Fibroblast of skin of left biceps (primary cell): Measurements from ENCODE around the gene TMEFF2.
A peak's percentile ranks its signal among the peaks of the same experiment; 100 is the strongest.
"Not testable (repeated sequence)": the region's sequence is repeated elsewhere in the genome, so short reads cannot be mapped to it uniquely, and the experiment has no call there.

Experiments used
- DNase-seq, 2 experiments: peaks; one replicate each; pipeline ENCODE4 v3.0.0-alpha.2; 2013; ENCODE audit warnings: low read depth in 2 of 2

TMEFF2 gene

GRCh38 chr2:192184349-192184748 lies 10.4 kb downstream of the TMEFF2 start:
- no peak for DNase-seq

GRCh38 chr2:192183296-192183695 lies 11.4 kb downstream of the TMEFF2 start:
- no peak for DNase-seq

GRCh38 chr2:192166946-192167345 lies 27.8 kb downstream of the TMEFF2 start:
- DNase-seq, result no peak

GRCh38 chr2:192165842-192166241 lies 28.9 kb downstream of the TMEFF2 start:
- no peak for DNase-seq

GRCh38 chr2:192162392-192163042 lies 32.2 kb downstream of the TMEFF2 start:
- DNase-seq, result peak; percentile 44 to 45

GRCh38 chr2:192161656-192162290 lies 33.0 kb downstream of the TMEFF2 start:
- no peak for DNase-seq

- DNase-seq, result no peak
These were observed 35.0 kb downstream of the TMEFF2 start for GRCh38 chr2:192159736-192160135.

GRCh38 chr2:192159208-192159607 lies 35.5 kb downstream of the TMEFF2 start:
- no peak for DNase-seq

- no peak for DNase-seq
These were observed 37.0 kb downstream of the TMEFF2 start for GRCh38 chr2:192157776-192158175.

GRCh38 chr2:192155511-192156118 lies 39.1 kb downstream of the TMEFF2 start:
- DNase-seq, result no peak

GRCh38 chr2:192153561-192153960 lies 41.2 kb downstream of the TMEFF2 start:
- DNase-seq, result no peak

- DNase-seq, result peak; percentile 60 to 63
These were observed 42.9 kb downstream of the TMEFF2 start for GRCh38 chr2:192151853-192152252.

GRCh38 chr2:192150166-192150565 lies 44.6 kb downstream of the TMEFF2 start:
- DNase-seq, result no peak

- DNase-seq, result peak; percentile 58 to 62
These were observed 46.0 kb downstream of the TMEFF2 start for GRCh38 chr2:192148620-192149321.

GRCh38 chr2:192148241-192148619 lies 46.5 kb downstream of the TMEFF2 start:
- DNase-seq, result no peak

GRCh38 chr2:192146069-192147015 lies 48.4 kb downstream of the TMEFF2 start:
- DNase-seq, result peak; percentile 54

- DNase-seq, result no peak
These were observed 49.2 kb downstream of the TMEFF2 start for GRCh38 chr2:192145496-192145895.

- DNase-seq, result no peak
These were observed 54.4 kb downstream of the TMEFF2 start for GRCh38 chr2:192140236-192140839.

GRCh38 chr2:192139813-192140212 lies 54.9 kb downstream of the TMEFF2 start:
- no peak for DNase-seq

GRCh38 chr2:192137451-192137850 lies 57.3 kb downstream of the TMEFF2 start:
- no peak for DNase-seq

- not testable (repeated sequence) for DNase-seq
These were observed 62.1 kb downstream of the TMEFF2 start for GRCh38 chr2:192132604-192133003.
